NCI-H146 treated with DMSO at 0.1 percent for 48 hours (cell line): Measurements from ENCODE around the gene COPA.

Source experiments
- DNase-seq: peaks from one replicate; lab custom pipeline; 2025; ENCODE audit not compliant: unreplicated experiment; lab: John Stamatoyannopoulos, UW

COPA gene

GRCh38 chr1:160271025-160271424, 72.0 kb downstream of the COPA start:
- DNase-seq, result no peak

- no peak for DNase-seq
These were observed 75.6 kb downstream of the COPA start for GRCh38 chr1:160267284-160267991.

- peak; percentile 36 for DNase-seq
These were observed 78.2 kb downstream of the COPA start for GRCh38 chr1:160264795-160265307.

- DNase-seq, result peak; percentile 93
These were observed 80.9 kb downstream of the COPA start, which contains the start of gene DCAF8 for GRCh38 chr1:160261893-160262794. TSS of gene DCAF8 (minus strand) at chr1:160262549. CDS start at chr1:160244008, 18,541 bp downstream.

- peak; percentile 62 for DNase-seq
These were observed 81.5 kb downstream of the COPA start for GRCh38 chr1:160261556-160261892.

- no peak for DNase-seq
These were observed 82.4 kb downstream of the COPA start for GRCh38 chr1:160260406-160261382.

DNA sequence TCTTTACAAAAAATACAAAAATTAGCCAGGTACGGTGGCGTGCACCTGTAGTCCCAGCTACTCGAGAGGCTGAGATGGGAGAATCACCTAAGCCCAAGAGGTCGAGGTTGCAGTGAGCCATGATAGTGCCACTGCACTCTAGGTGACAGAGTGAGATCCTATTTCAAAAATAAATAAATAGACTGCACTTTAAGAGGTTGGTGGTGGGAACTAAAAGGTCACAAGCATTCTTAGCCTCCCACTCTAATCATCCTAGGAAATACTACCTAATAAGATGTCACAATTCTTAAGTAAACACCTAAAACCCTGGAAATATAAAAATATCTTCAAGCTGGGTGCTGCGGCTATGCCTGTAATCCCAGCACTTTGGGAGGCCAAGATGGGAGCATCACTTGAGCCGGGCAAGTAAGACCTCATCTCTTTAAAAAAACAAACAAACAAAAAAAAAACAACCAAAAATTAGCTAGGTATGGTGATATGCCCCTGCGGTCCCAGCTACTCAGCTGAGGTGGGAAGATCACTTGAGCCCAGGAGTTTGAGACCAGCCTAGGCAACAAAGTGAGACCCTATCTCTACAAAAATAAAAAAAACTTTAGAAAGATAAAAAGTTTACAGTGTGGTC, 84.8 kb downstream of the COPA start:
- DNase-seq, result no peak

GRCh38 chr1:160257411-160258015, 85.5 kb downstream of the COPA start:
- no peak for DNase-seq

DNA sequence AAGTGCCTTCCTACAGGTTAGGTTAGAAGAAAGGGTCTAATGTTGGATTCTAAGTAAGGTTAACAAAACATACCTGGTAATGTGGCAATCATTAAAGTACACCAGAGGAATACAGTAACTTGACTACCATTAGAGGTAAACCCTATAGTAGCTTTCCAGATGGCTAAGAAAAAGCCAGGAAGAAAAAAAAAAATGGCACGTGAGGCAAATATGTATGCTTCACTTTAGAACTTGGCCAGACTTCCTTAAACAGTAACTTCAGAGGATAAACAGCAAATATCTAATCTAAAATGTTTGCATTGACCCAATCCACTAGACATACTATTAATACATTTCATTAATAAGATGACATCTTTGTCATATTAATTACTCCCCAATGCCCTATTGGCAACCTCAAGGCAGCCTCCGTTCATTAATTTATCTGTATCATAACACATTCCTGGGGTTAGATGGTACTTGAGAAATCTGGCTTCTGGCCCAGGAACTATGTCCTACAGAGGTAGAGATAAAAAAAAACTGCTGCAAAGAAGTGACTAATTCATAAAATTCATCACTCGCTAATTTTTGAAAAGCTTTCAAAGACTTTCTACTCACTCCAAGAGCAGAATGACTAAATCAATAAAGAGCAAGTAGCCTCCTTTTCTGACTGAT, 86.5 kb downstream of the COPA start:
- no peak for DNase-seq

DNA sequence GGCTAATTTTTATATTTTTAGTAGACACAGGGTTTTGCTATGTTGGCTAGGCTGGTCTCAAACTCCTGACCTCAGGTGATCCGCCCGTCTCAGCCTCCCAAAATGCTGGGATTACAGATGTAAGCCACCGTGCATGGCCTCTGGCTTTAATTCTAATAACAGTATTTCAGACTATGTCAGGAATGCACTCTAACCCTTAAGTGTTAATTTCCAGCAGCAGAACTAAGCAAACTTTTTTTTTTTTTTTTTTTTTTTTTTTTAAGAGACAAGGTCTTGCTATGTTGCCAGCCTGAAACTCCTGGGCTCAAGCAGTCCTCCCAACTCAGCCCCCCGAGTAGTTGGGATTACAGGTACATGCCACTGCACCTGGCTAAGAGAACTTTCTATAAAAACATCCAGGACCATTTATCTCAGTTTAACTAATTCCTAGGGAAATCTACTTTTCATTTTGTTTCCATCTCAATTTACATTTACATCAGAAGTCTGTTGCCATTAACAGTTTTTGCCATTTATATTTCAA, 87.2 kb downstream of the COPA start:
- no peak for DNase-seq

GRCh38 chr1:160251687-160252526, 91.1 kb downstream of the COPA start:
- peak; percentile 6 for DNase-seq

- no peak for DNase-seq
These were observed 92.0 kb downstream of the COPA start for GRCh38 chr1:160251011-160251410.

DNA sequence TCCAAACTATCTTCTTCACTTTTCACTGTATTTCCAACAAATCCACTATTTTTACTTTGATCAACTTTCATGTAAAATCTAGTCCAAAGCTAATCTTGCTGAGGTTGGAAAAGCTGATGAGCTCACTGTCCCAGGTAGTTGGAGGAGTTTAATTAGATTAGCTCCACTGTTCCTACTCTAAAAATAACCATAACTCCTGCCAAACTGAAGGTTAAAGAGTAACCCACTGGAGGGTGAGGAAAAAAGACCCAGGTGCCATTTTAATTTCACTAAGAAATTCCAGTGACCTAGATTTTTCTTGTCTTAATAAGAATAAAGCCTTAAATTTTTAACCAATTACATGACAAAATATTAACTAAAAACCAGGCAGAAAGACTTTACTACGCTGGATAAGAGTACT, 96.0 kb downstream of the COPA start:
- no peak for DNase-seq

DNA sequence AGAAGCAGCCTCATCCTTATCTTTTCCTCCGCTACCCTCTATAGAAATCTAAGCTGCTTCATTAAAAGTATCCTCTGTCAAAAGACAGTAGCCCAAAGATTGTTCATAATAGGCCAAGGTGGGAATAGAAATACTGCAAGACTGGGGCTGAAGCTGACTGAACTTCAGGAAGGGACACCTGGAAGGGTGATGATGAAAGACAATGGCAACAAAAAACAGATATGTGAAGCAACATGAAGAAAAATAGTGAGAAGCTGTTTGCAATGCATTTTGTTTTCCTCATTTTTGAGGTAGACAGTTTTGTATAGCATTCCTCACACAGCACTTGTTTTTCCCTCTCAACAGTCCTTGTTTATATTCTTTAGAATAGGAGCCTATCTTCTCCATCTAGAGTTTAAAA, 97.6 kb downstream of the COPA start:
- no peak for DNase-seq

DNA sequence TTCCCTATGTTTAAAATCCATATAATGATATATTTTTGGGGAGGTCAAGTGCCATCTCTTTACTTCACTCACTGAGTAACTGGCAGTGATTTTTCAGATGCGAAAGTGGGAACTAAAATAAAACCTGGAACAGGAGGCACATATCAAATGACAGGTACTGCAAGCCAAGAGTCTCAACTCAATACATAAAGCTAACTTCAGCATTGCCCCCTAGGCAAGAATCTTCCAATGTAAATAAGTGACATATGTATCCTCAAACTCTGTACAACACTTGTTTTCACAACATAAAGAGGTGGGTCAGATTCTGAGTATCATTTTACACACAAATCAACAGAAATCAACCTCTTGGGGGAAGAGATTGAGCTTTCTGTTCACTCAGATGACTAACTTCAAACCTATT, 98.8 kb downstream of the COPA start:
- DNase-seq, result no peak

- no peak for DNase-seq
These were observed 99.3 kb downstream of the COPA start for GRCh38 chr1:160243767-160244166.

GRCh38 chr1:160239582-160240299, 103.3 kb downstream of the COPA start:
- no peak for DNase-seq
